ENCODE results near the gene GSE1. TPM values are rescaled to one million over a fixed set of nuclear protein-coding genes. Genes with fewer than 3 reads are reported as not detected.

The GSE1 gene
- total RNA-seq, 1 donor from 2014 or later, result 101 TPM

DNA sequence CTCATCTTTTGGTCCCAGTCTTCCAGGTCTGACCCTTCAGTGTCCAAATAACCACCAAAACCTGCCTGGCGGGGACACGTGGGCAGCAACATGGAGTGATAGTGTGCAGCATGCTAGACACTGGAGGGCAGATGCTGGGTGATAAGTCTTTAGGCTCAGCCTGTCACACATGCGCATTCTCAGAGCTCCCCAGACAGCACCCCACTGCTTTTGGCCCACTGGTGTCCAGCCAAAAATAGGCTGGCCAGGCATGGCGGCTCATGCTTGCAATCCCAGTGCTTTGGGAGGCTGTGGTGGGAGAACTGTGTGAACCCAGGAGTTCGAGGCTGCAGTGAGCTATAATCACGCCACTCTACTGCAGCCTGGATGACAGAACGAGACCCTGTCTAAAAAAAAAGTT is 63.3 kb downstream of the GSE1 start:
- DNase-seq (ENCODE audit: extremely low spot score, unreplicated experiment), result no peak
- no peaks in the 10 kb centered on the region for H3K9me3 Mint-ChIP-seq
- H3K36me3 Mint-ChIP-seq, result peaks cover 21% of the 10 kb centered on the region
- no peak overlapping the region for H3K4me3 Mint-ChIP-seq
- TF ChIP-seq, protein P1, sequence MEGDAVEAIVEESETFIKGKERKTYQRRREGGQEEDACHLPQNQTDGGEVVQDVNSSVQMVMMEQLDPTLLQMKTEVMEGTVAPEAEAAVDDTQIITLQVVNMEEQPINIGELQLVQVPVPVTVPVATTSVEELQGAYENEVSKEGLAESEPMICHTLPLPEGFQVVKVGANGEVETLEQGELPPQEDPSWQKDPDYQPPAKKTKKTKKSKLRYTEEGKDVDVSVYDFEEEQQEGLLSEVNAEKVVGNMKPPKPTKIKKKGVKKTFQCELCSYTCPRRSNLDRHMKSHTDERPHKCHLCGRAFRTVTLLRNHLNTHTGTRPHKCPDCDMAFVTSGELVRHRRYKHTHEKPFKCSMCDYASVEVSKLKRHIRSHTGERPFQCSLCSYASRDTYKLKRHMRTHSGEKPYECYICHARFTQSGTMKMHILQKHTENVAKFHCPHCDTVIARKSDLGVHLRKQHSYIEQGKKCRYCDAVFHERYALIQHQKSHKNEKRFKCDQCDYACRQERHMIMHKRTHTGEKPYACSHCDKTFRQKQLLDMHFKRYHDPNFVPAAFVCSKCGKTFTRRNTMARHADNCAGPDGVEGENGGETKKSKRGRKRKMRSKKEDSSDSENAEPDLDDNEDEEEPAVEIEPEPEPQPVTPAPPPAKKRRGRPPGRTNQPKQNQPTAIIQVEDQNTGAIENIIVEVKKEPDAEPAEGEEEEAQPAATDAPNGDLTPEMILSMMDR (conservative IDR thresholded peaks at IDR 0.05), result no peak
- H3K4me1 Mint-ChIP-seq (ENCODE audit: unreplicated experiment), result peaks cover 8% of the 10 kb centered on the region
- peak overlapping the region; percentile 13 for H3K27ac Mint-ChIP-seq
- H3K27me3 Mint-ChIP-seq, result no peaks in the 10 kb centered on the region

DNA sequence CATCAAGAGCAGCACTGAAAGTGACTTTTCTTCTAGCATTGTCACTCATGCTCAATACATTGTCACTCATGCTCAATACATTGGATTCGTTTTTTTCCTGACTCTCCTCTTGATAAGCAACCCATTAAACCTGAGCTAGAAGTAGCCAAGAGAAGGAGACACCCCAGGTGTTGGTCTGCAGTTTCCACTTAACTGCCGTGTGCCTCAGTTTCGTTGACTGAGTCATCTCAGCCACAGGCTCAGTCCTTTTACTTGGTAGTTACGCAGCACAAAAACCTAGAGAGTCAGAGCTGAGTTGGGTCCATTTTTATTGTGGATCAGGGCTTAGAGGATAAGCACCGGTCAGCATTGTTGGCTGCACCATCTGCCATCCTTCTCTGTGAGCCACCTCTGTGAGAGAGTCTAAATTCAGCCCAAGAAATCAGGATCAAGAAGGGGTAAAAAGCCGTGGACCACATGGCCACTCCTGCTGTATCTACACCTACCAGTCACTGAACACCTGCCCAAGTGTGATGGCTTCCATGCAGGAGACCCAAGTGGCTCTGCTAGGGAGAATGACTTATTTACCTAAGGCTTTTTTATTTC is 64.4 kb downstream of the GSE1 start:
- H3K36me3 Mint-ChIP-seq, result peaks cover 21% of the 10 kb centered on the region
- no peak overlapping the region for H3K4me3 Mint-ChIP-seq
- H3K4me1 Mint-ChIP-seq (ENCODE audit: unreplicated experiment), result peaks cover 8% of the 10 kb centered on the region
- TF ChIP-seq, protein P1 (conservative IDR thresholded peaks at IDR 0.05), result no peak
- no peaks in the 10 kb centered on the region for H3K27me3 Mint-ChIP-seq
- no peaks in the 10 kb centered on the region for H3K9me3 Mint-ChIP-seq
- no peak for DNase-seq (ENCODE audit: extremely low spot score, unreplicated experiment)
- no peak overlapping the region for H3K27ac Mint-ChIP-seq

DNA sequence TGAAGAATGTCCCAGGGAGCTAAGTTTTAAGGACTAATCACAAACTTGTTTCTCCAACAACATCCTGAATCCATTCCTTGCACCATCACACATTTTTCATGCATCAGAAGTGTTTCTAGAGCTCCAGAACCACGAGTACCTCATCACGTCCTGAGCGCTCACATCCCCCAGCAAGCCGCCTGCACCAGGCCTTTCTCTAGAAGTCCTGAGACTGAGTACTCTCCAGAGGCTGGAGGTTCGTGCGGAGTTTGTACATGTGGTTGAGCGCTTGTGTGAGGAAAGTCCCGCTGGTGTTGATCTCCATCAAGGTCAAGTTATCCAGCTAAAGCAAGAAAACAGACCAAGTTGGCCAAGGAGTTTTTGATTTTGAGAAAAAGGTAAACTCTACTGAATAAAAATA is 64.9 kb downstream of the GSE1 start:
- DNase-seq (ENCODE audit: extremely low spot score, unreplicated experiment), result no peak
- Mint-ChIP-seq H3K27me3 (no peaks in the 10 kb centered on the region), H3K4me3 (no peak overlapping the region), H3K4me1 (ENCODE audit: unreplicated experiment) (peaks cover 9% of the 10 kb centered on the region), H3K27ac (no peak overlapping the region), H3K9me3 (no peaks in the 10 kb centered on the region), H3K36me3 (peaks cover 20% of the 10 kb centered on the region)
- TF ChIP-seq, protein P1 (conservative IDR thresholded peaks at IDR 0.05), result no peak

DNA sequence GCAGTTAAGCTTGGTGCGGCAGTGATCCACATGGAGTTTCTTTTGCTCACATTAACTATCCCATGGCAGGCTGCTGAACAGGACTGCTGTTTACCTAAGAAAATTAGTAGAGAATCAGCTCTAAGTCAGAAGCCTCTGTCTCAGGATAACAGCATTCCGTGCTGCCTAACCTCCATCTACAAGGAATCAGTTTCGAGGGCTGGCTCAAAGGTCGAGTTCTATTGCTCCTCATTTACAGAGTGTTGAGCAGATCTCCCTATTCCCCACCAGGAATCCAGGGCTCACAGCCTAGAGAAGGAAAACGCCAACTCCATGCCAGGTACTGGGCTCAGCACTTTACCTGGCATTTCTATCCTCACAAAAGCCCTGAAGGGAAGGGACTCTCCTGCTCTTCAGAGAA is 65.7 kb downstream of the GSE1 start:
- peaks cover 16% of the 10 kb centered on the region for H3K4me1 Mint-ChIP-seq (ENCODE audit: unreplicated experiment)
- H3K9me3 Mint-ChIP-seq, result no peaks in the 10 kb centered on the region
- TF ChIP-seq, protein P1 (conservative IDR thresholded peaks at IDR 0.05), result no peak
- no peak overlapping the region for H3K27ac Mint-ChIP-seq
- peaks cover 21% of the 10 kb centered on the region for H3K36me3 Mint-ChIP-seq
- no peak for DNase-seq (ENCODE audit: extremely low spot score, unreplicated experiment)
- H3K27me3 Mint-ChIP-seq, result no peaks in the 10 kb centered on the region
- no peak overlapping the region for H3K4me3 Mint-ChIP-seq

DNA sequence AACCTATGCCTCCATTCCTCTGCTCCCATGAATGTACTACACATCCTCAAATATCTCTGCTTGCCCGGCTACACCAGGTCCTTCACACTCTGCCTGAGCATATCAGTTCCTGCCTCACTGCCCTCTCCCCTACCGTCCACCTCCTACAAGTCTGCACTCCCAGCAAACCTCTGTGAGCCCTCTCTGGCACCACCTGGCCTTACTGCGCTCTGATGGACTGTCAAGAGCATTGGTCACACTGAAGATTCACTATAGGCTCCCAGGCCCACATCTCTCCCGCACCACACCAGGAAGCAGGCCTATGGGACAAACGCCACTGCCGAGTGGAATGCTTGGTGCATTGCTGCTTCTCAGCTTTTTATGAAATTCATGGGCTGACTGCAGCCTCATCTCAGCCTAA is 66.7 kb downstream of the GSE1 start:
- peak overlapping the region; percentile 35 for H3K27ac Mint-ChIP-seq
- no peaks in the 10 kb centered on the region for H3K27me3 Mint-ChIP-seq
- no peak overlapping the region for H3K4me3 Mint-ChIP-seq
- no peaks in the 10 kb centered on the region for H3K9me3 Mint-ChIP-seq
- H3K4me1 Mint-ChIP-seq (ENCODE audit: unreplicated experiment), result peaks cover 13% of the 10 kb centered on the region
- TF ChIP-seq, protein P1 (conservative IDR thresholded peaks at IDR 0.05), result no peak
- H3K36me3 Mint-ChIP-seq, result peaks cover 18% of the 10 kb centered on the region
- DNase-seq (ENCODE audit: extremely low spot score, unreplicated experiment), result no peak

Data from type B pancreatic cell (in vitro differentiated cells).